ENCODE results near the gene HSPBP1.

The HSPBP1 gene

DNA sequence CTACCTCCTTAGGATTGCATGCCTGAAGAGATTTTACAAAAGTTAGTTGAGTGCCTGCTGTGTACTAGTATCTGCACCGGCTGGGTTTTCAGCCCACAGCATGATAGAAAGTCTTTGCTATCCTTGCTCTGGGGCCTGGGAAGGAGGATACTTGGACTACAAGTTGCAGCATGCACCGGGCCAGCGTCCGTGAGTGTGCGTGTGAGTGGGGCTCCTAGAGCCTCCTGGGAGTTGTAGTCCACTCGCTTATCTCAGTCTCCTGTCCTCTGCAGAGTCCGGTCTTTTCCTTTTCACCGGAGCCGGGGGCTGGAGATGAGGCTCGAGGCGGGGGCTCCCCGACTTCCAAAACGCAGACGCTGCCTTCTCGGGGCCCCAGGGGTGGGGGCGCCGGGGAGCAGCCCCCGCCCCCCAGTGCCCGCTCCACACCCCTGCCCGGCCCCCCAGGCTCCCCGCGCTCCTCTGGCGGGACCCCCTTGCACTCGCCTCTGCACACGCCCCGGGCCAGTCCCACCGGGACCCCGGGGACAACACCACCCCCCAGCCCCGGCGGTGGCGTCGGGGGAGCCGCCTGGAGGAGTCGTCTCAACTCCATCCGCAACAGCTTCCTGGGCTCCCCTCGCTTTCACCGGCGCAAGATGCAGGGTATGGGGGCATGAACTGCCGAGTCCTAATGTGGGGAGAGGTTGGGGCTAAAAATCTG lies 24.5 kb upstream of the HSPBP1 start:
- DNase-seq, result peak; percentile 75

DNA sequence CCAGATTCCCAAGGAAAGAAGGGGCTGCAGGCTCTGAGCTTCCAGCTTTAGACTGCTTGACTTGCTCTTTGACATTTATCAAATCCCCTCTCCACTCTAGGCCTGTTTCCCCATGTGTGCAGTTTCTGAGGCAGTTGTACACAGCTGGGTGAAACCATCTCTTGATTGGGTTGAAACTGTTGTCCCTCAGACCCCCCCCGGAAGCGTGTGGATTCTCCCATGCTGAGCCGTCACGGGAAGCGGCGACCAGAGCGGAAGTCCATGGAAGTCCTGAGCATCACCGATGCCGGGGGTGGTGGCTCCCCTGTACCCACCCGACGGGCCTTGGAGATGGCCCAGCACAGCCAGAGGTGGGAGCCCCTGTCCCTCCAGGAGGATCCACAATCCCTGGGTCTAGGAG lies 23.6 kb upstream of the HSPBP1 start:
- DNase-seq, result no peak

DNA sequence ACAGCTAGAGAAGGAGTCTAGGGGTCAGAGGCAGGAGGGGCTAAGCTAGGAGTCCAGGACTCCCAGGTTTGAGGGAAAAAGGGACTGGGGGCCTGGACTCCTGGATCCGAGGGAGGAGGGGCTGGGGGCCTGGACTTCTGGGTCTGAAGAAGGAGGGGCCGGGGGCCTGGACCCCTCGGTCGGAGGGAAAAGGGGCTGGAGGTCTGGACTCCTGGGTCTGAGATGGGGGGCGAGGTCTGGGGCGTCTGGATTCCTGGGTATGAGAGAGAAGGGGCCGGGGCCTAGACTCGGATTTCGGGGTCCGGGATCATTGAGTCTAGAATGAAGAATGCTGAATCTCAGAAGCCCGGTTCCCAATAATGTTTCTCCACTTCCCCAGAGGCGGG lies 22.4 kb upstream of the HSPBP1 start:
- no peak for DNase-seq

DNA sequence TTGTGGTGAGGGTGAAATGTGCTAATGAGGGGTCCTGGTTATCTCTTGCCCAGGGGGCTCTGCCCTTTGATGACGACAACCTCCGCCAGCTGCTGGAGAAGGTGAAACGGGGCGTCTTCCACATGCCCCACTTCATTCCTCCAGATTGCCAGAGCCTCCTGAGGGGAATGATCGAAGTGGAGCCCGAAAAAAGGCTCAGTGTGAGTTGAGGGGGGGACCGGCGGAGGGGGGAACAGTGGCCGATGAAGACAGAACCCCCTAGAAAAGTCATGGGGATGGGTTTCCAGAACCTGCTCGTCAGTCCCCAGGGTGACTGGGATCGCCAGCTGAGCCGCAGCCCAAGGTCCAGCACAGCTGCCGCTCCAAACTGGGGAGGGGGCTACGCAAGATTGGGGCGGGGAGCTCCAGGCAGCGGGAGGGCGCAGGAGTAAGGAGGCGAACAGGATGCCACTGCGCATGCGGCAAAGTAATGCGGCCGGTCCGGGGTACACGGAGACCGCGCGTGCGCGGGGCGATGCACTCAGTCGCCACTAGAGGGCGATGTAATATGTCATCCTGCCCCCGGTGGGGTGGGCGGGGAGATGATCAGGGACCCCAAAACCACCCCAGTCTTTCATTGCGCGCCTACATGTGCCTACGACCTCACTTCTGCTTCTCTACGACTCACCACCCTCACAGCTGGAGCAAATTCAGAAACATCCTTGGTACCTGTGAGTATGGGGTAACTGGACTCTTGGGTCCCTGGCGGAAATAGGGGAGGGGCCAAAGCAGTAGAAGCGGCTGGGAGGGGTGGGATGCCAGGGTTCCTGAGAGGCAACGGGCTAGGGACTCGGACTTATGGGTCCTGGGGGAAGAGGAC lies 21.8 kb upstream of the HSPBP1 start:
- peak; percentile 94 for DNase-seq

DNA sequence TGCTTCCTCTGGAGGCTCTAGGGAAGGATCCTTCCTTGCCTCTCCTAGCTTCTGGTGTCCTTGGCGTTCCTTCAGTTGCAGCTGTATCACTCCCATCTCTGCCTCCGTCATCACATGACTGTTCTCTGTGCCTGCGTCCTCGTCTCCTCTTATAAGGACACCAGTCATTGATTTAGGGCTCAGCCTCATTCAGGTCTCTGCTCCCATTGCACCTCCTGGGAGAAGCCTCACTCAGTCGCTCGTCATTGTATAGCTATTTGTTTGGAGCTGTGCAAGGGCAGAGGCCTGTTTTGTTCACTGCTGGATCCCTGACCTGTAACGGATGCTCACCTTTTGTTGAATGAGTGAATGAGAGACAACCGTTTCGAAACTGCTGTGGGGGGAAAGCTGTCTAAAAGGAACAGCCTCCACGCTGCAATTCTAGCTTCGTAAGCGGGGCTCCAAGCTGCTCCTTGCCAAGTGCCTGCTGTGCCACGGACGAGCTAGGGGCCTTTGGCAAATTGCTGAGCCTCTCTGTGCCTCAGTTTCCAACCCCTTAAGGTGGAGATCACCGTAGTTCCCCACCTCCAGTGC lies 21.1 kb upstream of the HSPBP1 start:
- DNase-seq, result no peak

DNA sequence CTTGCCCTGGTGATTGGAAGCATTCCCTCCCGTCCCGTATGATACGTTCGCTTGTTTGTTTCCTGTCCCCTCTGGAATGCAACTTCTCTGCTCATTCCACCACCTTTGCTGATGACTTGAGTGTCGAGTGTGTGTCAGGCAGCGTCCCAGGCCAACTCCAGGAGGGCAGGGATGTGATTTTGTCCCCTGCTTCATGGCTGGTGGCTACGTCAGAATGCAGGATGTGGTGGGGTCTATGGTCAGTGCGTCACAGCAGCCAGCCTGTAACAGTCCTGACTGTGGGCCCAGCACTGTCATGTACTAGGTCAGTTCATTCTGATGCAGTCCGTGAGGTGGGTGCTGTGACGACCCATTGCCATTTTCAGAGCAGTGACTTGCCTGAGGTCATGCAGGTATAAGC lies 20.1 kb upstream of the HSPBP1 start:
- no peak for DNase-seq

DNA sequence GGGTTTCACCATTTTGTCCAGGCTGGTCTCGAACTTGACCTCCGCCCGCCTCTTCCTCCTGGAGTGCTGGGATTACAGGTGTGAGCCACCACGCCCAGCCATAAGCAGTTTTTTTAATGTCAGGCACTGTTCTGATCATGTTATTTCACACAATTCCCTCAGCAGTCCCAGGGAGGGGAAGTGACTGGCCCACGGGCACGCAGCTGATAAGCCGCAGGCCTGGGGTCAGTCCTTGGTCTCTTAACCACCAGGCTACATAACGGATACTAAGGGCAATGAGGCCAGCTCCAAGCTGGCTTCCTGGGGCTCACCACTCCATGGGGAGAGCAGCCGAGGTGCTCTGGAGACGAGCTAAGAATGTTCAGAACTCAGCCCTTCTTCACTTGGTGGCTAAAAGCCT lies 17.4 kb upstream of the HSPBP1 start:
- peak; percentile 9 for DNase-seq

DNA sequence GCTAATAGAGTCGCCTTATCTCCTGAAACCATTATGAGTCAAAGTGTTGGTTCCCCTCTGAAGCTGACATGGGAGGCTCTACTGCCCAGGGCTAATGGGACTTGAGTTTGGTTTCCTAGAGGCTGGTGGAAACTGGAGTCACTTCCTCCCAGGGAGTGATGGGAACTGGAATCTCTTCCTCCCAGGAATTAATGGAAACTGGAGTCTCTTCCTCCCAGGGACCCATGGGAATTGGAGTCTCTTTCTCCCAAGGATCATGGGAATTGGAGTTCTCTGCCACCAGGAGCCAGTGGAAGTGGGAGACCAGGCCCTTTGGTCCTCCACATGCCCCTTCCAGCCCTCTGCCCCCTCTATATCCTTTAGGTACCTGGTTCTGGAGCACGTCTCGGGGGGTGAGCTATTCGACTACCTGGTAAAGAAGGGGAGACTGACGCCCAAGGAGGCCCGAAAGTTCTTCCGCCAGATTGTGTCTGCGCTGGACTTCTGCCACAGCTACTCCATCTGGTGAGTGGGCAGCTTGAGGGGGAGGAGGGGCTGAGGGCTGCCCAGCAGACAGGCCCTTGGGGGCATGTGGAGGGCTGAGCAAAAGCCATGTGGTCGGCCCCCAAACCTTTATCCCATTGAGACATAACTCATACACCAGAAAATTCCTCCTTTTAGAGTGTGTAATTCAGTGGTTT lies 9.3 kb upstream of the HSPBP1 start:
- no peak for DNase-seq

DNA sequence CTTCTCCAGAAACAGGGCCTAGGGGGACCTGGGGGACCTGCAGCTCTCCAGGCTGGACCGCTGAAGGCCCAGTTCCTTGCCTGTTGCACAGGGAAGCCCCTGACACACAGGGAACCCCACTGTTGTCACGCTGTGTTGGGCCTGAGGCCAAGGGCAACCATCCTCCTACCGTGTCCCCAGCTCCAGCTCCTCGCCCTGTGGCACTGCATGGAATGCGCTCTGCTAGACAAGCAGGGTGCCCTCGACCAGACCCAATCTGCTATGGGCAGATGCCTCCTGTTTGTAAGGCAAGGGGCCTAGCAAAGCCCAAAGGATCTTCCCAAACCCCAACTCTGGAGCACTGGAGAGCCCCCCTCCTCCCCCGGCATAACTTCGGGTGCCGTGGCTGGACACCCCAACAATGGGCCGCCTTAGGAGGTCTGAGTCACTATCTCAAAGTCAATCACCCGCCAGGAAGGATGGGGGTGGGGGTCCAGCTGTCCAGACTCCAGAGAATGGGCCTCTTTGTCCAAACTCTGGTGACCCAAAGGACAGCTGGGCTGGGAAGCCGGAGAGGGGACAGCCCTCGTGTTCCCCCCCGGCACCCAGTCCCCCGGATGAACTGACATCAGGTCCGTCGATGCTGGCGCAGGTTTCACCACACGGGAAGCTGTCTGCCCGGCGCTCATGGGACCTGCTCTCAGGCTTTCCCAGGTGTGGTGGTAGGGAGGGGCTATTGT lies 7.6 kb upstream of the HSPBP1 start:
- DNase-seq, result no peak

DNA sequence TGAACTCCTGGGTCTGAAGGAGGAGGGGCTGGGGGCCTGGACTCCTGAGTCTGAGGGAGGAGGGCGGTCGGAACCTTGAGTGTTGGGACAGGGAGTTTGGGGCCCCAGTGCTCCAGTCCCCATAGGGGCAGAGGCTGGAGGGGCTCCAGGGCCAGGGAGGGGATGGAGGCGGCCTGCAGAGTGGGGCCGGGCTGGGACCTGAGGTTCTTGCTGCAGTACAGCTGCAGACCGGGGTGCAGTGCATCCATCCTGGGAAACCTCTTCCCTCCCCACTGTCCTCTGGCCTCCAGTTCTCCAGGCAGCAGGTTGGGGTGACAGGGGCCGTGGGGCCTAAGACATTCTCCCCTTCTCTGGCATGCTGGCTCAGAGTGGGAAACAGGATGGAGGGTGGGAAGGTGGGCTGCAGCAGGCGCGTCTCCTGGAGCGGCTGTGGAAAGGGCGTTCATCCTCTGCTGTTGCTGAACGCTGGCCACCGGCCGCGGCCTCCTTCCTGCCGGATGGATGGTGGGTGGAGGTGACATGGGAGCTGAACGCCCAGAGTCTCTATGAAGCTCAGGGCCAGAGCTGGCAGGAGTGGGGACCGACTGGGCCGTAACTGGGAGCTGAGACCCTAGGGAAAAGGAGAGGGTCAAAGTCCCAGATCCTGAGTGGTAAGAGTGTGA lies 5.5 kb upstream of the HSPBP1 start:
- no peak for DNase-seq

DNA sequence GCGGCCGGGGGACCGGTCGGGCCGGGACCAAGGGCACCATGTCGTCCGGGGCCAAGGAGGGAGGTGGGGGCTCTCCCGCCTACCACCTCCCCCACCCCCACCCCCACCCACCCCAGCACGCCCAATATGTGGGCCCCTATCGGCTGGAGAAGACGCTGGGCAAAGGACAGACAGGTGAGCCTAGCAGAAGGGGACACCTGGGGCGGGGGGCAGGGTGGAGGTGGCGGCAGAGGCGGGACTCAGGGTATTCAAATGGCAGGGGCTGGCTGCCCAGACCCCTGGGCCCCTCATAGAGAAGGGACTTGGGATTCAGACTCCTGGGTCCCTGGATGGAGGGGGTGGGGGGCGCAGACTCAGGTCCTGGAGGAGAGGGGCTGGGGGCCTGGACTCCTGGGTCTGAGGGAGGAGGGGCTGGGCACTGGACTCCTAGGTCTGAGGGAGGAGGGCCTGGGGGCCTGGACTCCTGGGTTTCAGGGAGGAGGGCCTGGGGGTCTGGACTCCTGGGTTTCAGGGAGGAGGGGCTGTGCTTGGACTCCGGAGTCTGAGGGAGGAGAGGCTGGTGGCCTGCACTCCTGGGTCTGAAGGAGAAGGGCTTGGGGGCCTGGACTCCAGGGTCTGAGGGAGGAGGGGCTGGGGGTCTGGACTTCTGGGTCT lies 4.6 kb upstream of the HSPBP1 start:
- DNase-seq, result no peak

DNA sequence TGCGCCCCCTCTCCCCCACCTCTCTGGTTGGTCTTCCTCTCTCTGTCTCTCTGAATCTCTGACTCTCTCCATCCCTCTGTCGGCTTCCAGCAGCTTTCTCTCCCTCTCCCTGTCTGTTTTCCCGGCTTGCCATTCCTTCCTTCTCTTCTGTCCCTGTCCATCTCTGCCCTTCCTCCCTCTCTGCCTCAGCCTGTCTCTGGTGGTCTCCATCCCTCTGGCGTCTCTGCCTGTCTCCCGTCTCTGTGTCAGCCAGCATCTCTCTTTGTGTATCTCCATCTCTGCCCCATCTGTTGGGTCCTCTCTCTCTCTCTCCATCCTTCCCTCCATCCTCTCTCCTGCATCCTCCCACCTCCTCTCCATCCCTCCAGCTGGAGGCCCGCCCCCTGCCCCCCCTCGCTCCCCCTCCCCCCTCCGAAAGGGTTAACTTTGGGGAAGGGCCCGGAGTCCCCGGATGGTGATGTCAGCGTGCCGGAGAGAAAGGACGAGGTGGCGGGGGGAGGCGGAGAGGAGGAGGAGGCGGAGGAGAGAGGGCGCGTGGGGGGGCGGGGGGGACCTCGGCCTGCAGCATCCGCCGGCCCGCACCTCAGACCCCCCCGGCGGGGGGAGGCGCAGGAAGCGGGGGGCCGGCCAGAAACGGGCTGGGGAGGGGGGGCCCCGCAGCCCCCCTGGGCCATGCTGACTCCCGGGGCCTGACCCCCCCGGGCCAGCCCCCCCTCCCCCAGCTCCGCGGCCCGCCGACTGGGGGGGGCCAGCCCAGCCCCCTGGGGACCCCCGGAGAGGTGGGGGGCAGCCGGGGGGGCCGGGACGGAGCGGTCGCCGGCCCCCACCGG lies 3.9 kb upstream of the HSPBP1 start, which contains the start of gene BRSK1:
BRSK1 (plus strand) TSS at position 450 of the 830 bp plus-strand sequence. CDS start 446 bp downstream, outside the sequence.
- no peak for DNase-seq

DNA sequence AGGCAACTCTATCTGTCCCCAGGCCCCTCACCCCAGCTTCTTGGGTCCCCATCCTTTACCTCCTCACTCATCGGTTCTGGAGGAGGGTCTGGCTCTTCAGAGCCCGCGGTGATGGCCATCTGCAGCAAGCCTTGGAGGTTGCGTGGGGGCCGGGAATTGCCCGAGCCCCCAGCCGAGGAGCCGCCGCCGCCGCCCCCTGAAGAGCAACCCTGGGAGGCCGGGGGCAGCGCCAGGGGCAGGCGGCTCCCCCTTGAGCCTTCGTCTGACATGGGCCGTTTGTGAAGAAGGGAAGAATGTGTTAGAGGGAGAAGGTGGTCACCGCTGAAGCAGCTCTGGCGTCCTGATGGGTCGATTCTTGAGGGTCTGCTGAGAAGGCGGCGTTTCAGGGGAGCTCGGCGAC lies 570 bp downstream of the HSPBP1 start:
- DNase-seq, result no peak

DNA sequence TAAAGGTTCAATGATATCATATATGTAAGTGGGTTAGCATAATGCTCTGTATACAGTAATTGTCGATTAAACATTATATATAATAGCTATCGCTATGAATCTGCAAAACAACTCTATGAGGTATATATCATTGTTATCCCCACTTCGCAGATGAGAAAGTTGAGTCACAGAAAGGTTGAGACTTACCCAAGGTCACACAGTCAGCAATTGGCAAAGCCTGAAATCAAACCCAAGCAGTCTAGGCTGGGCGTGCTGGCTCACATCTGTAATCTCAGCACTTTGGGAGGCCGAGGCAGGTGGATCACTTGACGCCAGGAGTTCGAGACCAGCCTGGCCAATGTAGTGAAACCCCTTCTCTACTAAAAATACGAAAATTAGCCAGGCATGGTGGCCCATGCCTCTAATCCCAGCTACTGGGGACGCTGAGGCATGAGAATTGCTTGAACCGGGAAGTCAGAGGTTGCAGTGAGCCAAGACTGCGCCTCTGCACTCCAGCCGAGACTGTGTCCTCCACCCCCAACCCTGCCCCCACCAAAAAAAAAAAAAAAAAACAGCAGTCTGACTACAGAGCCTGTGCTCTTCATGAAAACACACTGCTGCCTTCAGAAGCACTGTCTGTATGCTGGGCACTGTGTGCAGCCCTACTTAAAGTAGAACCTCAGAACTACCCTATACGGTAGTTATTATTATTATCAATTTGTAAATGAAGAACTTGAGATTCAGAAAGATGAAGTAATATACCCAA lies 1.3 kb downstream of the HSPBP1 start:
- no peak for DNase-seq

DNA sequence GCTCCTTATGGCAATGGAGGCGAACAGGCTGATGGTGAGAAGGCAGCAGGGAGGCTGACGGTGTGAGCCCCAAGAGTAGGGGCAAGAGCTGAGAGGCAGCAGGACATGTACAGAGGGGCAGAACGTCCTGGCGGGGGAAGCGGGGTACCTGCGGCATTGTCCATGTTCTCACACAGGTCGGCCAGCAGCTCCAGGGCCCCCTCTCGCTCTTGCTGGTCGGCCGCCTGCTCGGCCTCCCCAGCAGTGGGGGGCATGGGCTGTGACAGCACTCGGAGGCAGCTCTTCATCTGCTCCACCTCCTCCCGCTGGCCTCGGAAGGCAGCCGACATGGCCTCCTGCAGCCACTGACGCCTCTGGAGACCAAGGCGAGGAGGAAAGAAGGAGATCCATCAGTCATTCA lies 2.4 kb downstream of the HSPBP1 start:
- no peak for DNase-seq

DNA sequence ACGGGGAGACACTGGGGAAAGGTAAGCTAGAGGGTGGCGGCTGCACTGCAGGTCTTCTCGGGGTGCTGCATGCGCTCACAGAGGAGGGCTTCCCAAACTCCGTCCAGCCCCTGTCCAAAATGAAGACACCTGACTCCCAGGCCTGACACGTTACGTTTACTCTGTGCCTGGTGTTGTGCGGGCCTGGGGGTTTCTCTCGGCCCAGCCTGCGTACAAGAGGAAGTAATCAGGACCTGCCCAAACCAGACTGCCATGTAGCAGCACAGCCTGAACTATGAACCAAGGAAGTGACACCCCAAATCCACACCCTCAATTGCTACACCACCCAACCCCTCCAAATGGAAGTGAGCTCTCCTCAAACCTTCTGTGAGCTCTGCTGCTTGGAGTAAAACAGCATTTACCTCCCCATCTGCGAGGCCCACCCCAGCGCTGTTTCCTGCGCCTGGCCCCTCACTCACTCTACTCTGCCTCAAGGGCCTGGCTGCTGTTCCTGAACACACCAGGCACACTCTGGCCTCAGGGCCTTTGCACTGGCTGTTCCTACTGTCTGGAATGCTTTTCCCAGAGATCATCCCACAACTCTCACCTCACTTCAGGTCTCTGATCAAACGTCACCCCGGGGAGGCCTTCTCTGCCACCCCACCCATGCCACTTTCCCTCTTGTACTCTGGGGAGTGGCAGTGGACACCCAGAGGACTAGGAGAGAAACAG lies 3.0 kb downstream of the HSPBP1 start:
- no peak for DNase-seq

DNA sequence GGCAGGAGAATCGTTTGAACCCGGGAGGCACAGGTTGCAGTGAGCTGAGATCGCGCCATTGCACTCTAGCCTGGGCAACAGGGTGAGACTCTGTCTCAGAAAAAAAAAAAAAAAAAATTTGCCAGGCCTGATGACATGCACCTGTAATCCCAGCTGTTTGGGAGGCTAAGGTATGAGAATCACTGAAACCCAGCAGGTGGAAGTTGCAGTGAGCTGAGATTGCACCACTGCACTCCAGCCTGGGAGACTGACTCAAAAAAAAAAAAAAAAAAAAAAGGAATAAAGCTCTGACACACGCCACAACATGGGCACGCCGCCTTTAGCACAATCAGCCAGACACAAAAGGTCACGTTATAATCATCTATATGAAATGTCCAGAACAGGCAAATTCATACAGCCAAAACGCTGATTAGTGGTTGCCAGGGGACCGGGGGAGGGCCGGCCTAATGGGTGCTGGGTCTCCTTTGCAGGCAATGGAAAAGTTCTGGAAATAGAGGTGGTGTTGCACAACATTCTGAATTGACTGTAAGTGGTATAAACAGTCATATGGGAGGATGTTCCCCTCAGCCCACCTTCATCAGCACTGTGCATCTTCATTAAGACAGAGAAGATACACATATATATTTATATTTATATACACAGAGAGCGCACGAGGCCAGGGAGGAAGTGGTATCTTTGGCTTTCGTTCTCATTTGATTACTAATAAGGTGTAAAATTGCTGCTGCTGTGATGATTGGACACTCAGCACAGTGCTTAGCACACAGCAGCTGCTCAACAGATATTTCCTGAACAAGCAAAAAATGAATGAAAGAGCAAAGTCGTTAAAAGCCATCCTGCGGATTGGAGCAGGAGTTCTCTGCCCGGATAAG lies 3.8 kb downstream of the HSPBP1 start:
- DNase-seq, result no peak

All from hematopoietic multipotent progenitor cell treated with erythropoietin and hydrocortisone succinate and interleukin-3 and kit ligand, for 6 days (in vitro differentiated cells).